ENCODE results near the gene GEN1. TPM values are rescaled to one million over a fixed set of nuclear protein-coding genes. Genes with fewer than 3 reads are reported as not detected.
"Not testable (repeated sequence)": the region's sequence is repeated elsewhere in the genome, so short reads cannot be mapped to it uniquely, and the experiment has no call there.

GEN1 gene
- total RNA-seq, 1 experiment from 2014 or later: 30.8 TPM

DNA sequence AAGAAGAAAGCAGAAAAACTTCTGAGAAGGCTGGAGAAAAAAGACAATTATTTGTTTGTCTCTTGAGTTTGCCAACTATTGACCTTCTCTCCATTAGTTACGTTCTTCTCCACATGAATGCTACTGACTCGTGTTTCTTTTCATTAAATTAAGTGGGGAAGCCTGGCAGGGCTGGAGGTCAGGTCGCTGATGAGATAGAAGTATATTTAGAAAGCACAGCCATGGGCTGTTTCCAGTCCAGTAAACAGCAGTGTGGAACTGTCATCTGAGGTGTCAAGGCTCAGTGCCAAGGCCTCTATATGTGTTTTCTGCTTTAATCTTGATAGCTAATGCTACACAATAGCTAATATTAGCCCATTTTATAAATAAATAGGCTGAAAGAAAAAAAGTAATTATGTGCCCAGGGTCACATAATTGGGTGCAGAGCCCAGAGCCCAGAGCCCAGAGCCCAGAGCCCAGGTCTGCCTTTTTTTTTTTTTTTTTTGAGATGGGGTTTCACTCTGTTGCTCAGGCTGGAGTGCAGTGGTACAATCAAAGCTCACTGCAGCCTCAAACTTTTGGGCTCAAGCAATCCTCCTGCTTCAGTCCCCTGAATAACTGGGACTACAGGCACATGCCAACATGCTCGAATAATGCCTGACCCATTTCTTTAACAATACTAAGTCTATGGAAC is 68.6 kb downstream of the GEN1 start:
- DNase-seq (ENCODE audit: low read depth): no peak

DNA sequence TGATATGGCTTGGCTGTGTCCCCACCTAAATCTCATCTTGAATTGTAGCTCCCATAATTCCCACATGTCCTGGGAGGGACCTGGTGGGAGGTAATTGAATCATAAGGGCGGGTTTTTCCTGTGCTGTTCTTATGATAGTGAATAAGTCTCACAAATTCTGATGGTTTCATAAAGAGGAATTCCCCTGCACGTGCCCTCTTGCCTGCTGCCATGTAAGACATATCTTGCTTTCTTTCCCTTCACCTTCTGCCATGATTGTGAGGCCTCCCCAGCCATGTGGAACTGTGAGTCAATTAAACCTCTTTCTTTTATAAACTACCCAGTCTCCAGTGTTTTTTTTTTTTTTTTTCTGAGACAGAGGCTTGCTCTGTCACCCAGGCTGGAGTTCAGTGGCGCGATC is 69.7 kb downstream of the GEN1 start:
- DNase-seq (ENCODE audit: low read depth): not testable (repeated sequence)

DNA sequence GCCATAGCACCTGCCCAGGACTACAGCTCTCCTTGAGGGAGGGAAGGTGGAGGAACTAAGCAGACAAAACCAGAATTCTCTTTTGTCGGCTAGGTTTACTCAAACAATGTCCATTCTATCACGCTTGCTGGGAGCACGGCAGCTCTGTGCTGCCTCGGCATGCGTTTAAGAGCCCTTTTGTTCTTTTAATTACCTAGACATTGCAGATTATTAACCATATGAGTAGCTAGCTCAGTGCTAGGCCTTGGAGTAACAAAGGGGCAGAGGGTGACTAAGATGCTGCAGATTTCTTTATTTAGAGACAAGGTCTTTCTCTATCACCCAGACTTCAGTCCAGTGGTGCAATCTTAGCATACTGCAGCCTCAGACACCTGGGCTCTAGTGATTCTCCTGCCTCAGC is 73.4 kb downstream of the GEN1 start:
- DNase-seq (ENCODE audit: low read depth): no peak

DNA sequence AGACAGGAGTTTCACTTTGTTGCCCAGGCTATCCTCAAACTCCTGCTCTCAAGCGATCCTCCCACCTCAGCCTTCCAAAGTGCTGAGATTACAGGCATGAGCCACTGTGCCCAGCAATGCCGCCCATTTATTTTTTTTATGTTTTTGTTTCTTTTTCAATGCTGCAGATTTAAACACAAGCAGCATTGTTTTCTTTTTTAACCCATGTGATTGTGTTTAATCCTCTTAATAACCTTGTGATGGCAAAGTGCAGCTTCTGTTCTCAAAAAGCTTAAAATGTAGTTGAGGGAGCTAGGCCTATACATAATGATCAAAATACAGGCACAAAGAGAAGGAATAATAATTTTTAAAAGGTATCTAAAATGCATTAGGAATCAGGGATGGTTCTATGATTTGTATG is 73.8 kb downstream of the GEN1 start:
- no peak for DNase-seq (ENCODE audit: low read depth)

DNA sequence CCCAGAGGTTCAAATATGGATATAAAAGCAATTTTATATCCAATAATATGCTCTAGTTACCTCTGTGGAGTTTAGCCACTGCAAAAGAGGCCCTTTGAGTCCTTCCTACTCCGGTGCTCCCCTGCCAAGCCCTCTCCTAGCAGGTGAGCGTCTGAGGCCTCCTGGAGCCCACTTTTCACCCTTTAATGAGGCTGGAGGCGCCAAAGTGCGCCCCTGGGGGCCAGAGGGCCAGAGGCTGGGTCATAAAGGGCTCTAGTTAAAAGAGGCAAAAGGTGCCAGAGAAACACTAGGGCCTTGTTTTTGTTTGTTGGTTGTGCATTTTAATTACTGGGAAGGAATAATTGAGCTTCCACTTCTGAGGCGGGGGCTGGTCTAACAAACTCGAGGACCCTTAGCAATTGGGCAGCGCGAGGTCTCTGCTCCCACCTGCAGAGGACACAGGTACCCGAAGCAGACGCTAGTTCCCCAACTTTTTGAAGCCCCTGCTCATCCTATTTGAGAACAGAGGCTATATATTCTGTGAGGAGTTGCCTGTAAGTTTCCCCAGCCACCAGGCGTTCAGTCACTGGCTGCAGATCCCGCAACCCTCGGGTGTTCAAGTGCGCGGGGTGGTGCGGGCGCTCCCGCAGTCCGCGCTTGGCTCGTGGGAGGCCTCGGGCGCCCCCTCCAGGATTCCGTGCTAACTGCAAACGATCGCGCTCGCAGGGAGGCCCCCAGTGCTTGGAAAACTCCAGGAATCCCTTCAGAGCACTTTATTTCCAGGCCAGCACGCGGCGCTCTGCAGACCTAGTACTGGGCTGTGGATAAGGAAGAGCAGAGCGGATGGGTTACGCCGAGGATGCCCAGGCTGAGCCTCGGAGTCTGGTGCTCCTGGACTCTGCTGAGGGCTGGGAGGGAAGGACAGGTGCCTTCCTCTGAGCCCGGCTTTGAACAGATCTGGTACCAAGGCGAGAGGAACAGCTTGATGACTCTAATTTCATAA is 76.4 kb downstream of the GEN1 start:
- peak; percentile 72 for DNase-seq (ENCODE audit: low read depth)

DNA sequence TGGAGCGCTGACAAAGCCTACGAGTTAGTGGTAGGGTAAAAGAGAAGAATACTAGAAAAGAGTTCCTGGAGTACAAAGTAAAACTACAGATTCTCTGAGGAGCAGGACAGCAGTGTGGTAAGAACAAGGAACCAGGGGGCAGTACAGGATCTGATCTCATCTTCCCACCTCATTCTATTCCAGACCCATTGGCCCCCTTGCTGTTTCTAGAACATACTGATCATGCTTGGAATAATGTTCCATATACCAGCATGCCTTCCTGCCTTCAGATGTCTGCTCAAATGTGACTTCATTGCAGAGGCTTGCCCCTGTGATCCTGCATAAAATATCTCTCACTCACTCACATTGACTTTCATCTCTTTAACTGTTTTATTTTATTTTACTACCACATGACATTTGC is 81.6 kb downstream of the GEN1 start:
- no peak for DNase-seq (ENCODE audit: low read depth)

Other genes with a start within 250 kb of the GEN1 start
- gene RAD51AP2, start 235.7 kb upstream of the GEN1 start, total RNA-seq (2014; rRNA removed): under 0.01 TPM in 1 of 2 replicates, not detected in the other
- gene VSNL1, start 213.4 kb upstream of the GEN1 start, total RNA-seq (2014; rRNA removed): 0.98 and 2.4 TPM in 2 replicates
- gene SMC6, start 328 bp upstream of the GEN1 start, total RNA-seq (2014; rRNA removed): 25.8 and 30.4 TPM in 2 replicates
- 0.46 TPM in 1 of 2 replicates, not detected in the other for gene MSGN1, start 62.3 kb downstream of the GEN1 start, total RNA-seq (2014; rRNA removed)
- gene KCNS3, start 124.5 kb downstream of the GEN1 start, total RNA-seq (2014; rRNA removed): 1.1 and 3.4 TPM in 2 replicates